Fibroblast of lung (primary cell): ENCODE measurements around the gene CST3.

Source experiments
- EZH2 ChIP-seq: IDR thresholded peaks from 2 replicates; pipeline ENCODE4 v1.5.1; 2012; ENCODE audit warnings: low read length, control low read depth, mild to moderate bottlenecking; ENCODE audit errors: missing control alignments
- TF ChIP-seq, protein P1 (sequence below), 2 donors: IDR thresholded peaks in 1 of 2; conservative IDR thresholded peaks in 1 of 2; 1 replicate in 1 of 2; 2 replicates in 1 of 2; pipeline ENCODE4 v1.5.1; 2011 to 2012; ENCODE audit warnings: low read length in 2 of 2, control low read depth in 1 of 2, inconsistent platforms in 1 of 2, low read depth in 1 of 2, mild to moderate bottlenecking in 1 of 2

DNA sequence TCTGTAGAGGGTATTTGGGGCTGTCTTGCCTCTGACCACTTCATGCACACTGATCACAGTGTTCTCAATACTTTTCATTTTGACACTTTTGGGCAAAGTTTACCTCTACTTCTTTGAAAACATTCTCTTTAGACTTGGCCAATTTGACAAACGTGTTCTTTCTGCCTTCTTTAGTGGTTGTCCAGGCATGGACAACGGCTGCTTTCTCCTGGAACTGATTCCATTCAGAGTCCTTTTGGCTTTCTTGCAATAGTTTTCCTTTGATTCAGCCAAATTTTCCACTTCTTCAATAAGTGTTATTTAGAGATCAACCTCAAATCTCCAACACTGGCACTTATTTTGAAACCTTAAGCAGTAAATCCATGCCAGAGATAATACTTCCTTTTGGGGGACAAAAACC, 25.4 kb downstream of the CST3 start:
- TF ChIP-seq, protein P1, sequence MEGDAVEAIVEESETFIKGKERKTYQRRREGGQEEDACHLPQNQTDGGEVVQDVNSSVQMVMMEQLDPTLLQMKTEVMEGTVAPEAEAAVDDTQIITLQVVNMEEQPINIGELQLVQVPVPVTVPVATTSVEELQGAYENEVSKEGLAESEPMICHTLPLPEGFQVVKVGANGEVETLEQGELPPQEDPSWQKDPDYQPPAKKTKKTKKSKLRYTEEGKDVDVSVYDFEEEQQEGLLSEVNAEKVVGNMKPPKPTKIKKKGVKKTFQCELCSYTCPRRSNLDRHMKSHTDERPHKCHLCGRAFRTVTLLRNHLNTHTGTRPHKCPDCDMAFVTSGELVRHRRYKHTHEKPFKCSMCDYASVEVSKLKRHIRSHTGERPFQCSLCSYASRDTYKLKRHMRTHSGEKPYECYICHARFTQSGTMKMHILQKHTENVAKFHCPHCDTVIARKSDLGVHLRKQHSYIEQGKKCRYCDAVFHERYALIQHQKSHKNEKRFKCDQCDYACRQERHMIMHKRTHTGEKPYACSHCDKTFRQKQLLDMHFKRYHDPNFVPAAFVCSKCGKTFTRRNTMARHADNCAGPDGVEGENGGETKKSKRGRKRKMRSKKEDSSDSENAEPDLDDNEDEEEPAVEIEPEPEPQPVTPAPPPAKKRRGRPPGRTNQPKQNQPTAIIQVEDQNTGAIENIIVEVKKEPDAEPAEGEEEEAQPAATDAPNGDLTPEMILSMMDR (conservative IDR thresholded peaks at IDR 0.05 in 1 of 2, IDR thresholded peaks at IDR 0.05 in 1 of 2; ENCODE audit: low read depth in 1 of 2, low read length in 2 of 2), result no peak
- no peak for TF ChIP-seq EZH2
